Fibroblast of skin of left quadriceps (primary cell): Measurements from ENCODE around the gene RD3L.
"Not testable (repeated sequence)": the region's sequence is repeated elsewhere in the genome, so short reads cannot be mapped to it uniquely, and the experiment has no call there.

Experiments used
- DNase-seq, 2 experiments: peaks; one replicate each; pipeline ENCODE4 v3.0.0-alpha.2; 2013; ENCODE audit warnings: low read depth in 2 of 2

The RD3L gene

GRCh38 chr14:103941973-103942736 is at the start of gene RD3L:
TSS of gene RD3L (minus strand) at chr14:103942529. CDS start at chr14:103941695, 834 bp downstream.
- DNase-seq, result no peak

DNA sequence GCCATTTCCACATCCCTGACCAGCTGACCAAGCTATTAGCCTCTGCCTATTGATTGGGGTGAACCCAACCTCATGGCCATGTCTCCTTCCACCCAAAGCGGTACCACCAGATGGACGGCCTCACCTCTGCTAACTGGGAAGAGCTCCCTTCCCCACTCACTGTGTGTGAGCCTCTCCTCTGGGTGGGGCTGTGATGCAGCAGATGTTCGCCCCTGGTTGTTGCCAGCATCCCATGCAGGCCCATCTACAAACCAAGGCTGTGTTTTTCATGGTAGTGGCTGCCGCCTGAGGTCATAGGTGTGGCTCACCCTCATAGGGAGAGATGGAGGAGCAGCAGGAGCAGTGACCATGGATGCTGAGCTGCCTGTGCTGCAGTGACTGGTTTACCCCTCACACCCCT is 47.6 kb upstream of the RD3L start:
- DNase-seq, result no peak

GRCh38 chr14:103989034-103989433 is 46.7 kb upstream of the RD3L start:
- DNase-seq, result no peak

DNA sequence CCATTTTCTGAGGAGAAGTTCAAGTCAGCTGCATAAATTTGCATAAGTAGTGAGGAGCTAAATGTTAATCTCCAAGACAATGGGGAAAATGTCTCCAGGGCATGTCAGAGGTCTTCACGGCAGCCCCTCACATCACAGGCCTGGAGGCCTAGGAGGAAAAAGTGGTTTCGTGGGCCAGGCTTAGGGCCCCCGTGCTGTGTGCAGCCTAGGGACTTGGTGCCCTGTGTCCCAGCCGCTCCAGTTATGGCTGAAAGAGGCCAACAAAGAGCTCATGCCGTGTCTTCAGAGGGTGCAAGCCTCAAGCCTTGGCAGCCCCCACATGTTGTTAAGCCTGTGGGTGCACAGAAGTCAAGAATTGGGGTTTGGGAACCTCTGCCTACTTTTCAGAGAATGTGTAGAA is 41.9 kb upstream of the RD3L start:
- no peak for DNase-seq

GRCh38 chr14:103980623-103981238 is 38.4 kb upstream of the RD3L start:
- DNase-seq, result not testable (repeated sequence)

DNA sequence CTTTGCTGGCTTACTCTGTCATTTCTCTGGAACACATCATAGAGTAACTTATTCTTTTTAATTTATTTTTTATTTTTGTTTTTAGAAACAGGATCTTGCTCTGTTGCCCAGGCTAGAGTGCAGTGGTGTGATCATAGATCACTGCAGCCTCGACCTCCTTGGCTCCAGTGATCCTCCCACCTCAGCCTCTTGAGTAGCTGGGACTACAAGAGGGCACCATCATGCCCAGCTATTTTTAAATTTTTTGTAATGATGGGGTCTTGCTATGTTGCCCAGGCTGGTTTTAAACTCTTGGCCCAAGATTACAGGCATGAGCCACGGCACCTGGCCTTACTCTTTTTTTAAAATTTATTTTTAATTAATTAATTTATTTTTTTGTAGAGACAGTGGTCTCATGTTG is 32.2 kb upstream of the RD3L start:
- DNase-seq, result no peak

DNA sequence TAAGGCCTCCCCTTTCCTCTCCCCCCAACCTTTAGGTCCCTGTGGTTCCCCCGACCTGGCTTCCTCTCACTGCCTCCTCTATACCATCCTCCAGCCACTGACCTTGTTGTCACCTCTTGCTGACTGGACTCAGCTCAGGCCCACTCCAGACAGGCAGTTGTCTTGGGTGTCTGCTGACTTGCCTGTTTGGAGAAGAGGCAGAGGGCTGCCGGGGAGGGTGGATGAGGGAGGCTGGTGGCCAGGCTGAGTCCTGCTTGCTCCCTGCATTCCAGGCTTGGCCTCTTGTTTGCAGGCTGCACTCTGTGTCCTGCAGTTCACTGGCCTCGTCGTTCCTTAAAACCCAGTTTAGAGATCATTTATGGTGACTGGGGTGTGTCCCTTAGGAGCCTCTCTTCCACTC is 31.0 kb upstream of the RD3L start:
- DNase-seq, result no peak

DNA sequence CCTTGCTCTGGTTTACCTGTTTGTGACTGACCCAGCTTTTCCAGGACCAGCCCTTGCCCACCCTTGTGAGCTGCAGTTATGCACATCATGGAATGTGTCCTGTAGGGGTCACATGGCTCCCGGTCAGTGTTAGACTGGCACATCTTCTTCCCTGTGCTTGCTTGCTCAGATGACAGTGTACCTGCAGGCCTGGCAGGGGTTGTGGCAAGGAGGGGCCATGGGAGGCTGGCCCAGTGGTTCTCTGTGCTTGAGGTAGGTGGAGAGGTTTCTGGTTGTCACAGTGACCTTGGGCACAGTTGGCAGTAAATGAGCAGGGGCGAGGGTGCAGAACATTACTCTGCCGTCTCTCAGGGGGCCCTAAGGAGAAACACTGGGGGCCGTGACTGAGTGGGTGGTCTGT is 27.6 kb upstream of the RD3L start:
- no peak for DNase-seq

GRCh38 chr14:103966631-103967030 is 24.3 kb upstream of the RD3L start:
- DNase-seq, result no peak

DNA sequence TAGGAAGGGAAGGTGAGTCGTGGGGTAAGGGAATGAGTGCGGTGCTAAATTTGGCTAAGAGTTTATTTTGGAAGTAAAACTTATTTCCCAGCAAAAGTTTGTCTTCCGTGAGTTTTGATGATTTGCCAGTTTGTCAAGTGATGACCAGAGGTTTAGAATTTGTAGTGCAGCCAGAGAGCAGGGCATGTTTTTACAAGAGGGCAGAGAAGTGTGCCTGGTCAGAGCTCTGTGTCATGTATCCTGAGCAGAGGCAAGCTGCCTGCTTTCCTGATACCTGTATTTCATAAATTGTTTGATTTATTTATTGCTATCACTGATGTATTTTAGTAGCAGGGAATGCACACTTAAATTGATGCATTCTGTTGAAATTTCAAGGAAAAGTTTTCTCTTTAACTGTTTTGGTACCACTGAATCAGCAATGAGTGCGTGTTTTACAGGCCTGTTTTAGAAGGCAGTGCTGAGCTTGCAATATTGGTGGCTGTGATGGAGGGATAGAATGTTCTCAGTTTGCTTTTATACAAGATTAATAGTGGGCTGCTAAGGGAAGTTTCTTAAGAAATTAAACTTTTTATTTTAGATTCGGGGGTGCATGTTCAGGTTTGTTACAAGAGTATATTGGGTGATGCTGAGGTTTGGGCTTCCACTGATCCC is 19.7 kb upstream of the RD3L start:
- no peak for DNase-seq

- DNase-seq, result no peak
Measured at GRCh38 chr14:103960457-103961055, 18.2 kb upstream of the RD3L start.

DNA sequence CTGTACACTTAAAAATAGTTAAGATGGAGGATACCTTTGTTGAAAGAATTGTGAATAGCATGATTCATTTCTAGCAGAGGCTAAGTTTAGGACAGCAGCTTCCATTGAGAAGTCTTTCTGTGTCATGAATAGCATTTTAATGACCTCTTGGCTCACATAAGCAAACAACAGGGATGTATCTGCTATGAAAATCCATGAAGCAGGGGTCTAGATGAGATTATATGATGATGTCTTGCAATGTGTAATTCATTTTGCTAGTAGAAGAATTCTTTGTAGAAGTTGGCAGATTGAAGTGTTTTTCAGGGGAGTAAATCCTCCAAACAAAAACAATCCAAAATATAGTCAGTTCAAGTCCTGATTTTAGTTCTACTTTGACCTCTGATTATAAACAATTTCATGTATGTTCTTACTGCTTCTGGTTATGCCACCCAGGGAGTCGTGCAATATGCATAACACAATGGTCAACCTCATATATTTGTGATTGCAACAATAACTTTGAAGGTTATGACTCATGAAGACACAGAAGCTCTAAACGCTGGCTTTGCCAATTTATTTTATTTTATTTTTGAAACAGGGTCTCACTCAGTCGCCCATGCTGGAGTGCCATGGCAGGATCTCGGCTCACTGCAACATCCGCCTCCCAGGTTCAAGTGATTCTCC is 6.9 kb upstream of the RD3L start:
- no peak for DNase-seq

DNA sequence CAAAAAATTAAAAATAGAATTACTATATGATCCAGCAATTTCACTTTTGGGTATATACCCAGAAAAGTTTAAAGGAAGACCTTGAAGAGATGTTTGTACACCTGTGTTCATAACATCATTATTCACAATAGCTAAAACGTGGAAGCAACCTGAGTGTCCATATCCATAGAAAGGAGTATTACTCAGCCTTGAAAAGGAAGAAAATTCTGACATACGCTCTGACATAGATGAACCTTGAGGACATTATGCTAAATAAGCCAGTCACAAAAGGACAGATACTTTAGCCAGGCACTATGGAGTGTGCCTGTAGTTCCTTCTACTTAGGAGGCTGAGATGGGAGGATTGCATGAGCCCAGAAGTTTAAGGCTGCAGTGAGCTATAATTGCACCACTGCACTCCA is 6.1 kb upstream of the RD3L start:
- no peak for DNase-seq

GRCh38 chr14:103946975-103947374 is 4.6 kb upstream of the RD3L start:
- no peak for DNase-seq

DNA sequence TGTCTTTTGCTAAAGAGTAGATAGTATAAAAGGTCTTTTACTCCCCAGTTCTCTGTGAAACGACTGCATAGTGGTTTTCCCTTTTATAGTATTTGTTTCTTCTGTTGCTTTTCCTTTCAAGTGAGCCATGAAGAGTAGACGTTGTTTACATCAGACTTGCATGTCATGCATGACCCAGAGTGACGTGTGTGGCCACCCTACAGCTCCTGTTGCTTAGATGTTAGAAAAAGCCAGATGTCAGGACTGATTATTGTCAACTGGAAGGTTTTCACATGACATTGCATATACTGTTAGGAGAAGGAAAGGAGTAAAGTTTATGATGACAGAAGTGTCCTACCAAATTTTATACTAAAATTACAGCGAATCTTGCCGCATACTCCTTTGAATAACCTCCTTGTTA is 1.3 kb upstream of the RD3L start:
- no peak for DNase-seq

GRCh38 chr14:103941462-103941861 is 867 bp downstream of the RD3L start:
- no peak for DNase-seq

- DNase-seq, result no peak
Measured at GRCh38 chr14:103935102-103935501, 7.2 kb downstream of the RD3L start.

DNA sequence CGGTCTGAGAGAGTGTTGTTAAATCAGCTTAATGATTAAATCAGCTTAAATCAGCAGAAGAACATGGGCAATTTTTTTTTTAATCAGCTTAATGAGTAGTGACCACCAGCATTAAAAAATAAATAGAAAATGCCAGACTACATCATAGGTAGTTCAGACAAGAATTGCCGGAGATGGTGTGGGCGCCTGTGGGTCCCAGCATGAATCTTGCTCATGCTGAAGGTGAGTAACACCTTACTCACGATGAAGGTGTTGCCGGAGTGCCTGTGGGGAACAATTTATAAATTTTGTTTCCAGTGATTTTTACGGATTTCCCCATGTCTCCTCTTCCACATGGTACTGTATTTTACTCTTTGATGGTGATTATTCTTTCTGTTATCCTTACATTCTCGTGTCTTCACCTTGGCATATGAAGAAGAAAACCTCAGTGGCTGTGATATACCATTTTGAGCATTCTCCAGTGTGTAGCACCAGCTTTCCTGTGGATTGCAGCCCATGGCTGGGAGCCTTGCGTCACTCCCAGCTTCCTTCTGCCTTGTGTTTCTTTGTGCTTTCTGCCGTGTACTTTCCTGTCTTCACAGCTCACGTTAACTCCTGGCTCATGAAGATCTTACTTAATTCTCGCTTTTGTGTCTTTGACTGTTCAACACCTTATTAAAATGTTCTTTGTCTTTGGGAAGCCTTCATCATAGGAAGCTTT is 9.4 kb downstream of the RD3L start:
- DNase-seq, result no peak

- DNase-seq, result no peak
Measured at GRCh38 chr14:103931422-103931821, 10.9 kb downstream of the RD3L start.

- DNase-seq, result no peak
Measured at GRCh38 chr14:103930051-103930604, 12.2 kb downstream of the RD3L start.
